ENCODE results near the gene EPS8L3.
"Not testable (repeated sequence)": the region's sequence is repeated elsewhere in the genome, so short reads cannot be mapped to it uniquely, and the experiment has no call there.

Gene EPS8L3, protein sequence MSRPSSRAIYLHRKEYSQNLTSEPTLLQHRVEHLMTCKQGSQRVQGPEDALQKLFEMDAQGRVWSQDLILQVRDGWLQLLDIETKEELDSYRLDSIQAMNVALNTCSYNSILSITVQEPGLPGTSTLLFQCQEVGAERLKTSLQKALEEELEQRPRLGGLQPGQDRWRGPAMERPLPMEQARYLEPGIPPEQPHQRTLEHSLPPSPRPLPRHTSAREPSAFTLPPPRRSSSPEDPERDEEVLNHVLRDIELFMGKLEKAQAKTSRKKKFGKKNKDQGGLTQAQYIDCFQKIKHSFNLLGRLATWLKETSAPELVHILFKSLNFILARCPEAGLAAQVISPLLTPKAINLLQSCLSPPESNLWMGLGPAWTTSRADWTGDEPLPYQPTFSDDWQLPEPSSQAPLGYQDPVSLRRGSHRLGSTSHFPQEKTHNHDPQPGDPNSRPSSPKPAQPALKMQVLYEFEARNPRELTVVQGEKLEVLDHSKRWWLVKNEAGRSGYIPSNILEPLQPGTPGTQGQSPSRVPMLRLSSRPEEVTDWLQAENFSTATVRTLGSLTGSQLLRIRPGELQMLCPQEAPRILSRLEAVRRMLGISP

DNA sequence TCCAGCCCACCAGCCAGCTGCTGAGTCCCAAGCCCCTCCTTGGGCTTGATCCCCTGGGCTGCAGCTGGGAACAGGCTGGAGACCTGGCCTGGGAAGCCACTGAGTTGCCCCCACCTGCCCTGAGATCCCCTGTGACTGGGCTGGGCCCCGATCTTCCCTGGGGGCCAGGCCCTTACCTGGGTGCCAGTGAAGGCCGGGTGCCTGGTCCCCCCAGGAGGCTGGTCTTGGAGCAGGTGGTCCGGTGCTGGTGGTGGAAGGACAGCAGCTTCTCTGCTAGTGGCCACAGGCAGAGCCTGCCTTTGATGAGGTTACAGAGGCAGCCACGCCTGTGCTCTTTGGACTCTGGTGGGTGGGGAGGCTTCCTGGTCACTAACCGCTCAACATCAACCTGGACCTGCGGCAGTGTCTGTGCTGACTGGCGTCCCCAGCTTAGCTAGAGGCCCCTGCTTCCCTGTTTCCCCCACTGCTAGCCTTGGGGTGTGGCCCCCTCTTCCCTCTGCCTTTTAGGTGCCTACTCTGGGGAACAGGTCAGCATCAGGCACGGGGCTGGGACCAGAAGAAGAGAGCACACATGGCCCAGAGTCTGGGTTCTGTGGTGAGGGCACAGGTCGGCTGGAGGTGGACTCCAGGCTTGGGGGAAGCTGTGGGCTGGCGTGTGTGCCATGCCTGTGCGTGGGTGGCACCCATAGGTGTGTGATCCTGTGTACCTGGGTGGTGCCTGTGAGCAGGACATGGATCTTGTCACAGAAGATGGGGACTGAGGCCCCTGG lies at the start of gene EPS8L3:
EPS8L3 (minus strand) TSS at position 278 of the 770 bp plus-strand sequence. CDS start 2,174 bp downstream, outside the sequence.
- DNase-seq (ENCODE audit: low spot score) = no peak

DNA sequence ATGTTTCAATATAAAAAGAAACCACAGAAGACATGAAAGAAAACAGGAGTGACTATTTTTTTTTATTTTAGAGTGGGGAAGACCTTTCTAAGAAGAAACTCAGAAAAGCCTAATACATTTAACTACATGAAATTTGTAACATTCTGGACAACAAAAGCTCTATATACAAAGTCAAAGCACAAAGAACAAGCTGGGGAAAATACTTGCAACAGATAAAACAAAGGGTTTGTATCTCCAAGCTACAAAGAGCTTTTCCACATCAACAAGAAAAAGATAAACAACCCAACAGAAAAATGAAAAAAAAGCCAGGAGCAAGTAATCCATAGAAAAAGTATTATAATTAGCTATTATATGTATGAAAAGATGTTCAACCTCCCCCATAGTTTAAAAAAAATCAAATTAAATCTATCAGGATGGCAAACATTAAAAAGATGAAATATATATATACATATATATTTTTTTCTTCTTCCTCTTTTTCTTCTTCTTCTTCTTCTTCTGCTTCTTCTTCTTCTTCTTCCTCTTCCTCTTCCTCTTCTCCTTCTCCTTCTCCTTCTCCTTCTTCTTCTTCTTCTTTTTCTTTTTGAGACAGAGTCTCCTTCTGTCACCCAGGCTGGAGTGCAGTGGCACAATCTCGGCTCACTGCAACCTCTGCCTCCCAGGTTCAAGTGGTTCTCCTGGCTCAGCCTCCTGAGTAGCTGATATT lies 49.1 kb upstream of the EPS8L3 start:
- DNase-seq (ENCODE audit: low spot score) = no peak

DNA sequence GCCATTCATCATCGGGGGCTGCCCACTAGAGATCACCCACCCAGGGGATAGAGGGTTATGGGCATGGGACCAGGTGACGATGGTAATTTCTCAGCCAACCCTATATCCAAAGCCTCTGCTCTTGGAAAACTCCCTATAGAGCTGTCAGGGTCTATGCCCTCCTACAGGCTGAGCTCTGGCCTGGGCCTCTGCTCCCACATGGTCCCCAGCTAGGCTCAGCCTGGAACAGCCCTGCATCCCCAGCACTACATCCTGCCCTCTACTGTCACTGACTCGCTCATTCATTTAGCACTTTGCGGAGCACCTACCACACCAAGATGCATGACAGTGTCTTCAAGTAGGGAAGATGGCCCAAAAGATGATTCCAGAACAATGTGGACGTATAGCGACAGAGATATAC lies 45.0 kb upstream of the EPS8L3 start:
- DNase-seq (ENCODE audit: low spot score) = no peak

DNA sequence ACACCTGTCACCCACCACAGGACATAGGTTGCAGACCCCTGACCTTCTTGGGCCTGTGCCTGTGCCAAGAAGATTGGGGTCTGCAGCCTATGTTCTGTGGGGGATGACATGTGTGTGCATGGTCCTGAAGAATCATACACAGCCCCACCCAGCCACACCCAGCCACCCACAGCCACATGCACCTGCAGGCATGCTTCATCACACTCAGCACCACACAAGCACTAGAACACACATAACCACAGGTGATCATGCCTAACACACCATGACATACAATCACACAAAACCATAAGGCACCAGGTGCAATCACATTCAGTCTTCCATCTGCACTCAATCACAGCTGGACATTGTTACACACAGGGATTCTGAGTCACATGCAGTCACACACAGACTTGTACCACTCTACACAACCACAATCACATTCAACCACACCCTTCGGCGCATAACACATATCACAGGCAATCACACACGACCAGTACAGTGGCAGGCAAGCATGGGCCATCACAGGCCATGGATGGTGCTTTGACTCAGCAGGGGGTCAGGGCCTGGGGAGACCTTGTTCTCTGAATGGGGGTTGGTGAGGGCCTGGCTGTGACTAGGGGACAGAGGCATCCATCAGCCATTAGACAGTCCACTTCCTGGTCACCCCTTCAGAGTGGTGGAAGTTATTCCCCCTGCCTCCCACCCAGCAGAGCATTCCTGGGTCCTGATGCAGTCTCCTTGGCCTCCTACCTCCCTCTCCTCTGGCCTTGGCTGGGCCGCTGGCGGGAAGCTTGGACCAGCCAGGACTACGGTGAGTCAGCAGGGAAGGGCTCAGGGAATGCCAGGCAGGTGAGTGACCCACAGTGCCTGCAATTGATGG lies 44.3 kb upstream of the EPS8L3 start:
- peak; percentile 97 for DNase-seq (ENCODE audit: low spot score)

DNA sequence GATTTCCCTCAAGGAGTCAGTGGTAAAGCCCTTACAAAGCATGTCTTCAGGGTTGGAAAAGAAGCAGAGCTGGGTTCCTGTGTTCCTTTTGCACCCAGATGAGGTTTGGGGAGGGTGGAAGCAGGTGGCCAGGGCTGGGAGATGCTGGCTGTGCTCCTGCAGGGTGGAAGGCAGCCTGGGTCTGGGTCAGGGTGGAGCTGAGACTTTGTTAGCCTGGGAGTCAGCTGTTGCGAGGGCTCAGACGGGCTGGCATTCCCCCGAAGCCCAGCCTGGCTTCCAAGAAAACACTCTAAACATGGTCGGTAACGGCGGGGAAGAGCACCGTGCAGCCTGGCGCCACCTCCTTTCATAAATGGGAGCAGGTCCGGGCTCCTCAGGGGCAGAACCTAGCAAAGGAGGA lies 43.7 kb upstream of the EPS8L3 start:
- no peak for DNase-seq (ENCODE audit: low spot score)

DNA sequence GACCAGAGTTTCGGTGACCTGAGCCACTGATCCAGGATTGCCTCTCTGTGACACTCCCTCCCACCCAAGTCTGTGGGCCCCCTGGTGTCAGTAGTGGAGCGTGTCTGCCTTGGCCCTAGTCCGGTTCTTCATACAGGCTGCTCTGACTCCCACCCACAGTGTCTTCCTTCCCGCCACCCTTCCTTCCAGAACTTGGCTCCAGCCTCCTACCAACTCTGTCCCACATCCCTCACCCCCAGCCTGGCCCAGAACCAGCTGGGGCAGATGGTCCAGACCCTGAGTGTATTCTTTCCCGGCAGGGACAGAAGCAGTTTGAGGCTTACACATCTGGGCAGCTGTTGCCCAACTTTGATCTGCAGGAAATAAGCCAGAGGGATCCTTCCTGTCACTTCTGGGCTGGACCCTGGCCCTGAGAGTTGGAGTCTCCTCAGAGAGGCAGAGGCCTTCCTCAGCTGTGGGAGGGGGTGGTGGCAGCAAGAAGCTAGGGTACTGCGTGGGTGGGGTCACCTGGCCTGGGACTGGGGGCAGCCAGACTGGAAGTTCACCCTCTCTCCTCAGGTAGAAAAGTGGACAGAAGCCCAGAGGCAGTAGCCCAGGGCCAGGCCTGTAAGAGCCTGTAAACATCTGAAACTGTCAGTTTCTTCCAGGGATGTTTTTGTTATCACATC lies 43.1 kb upstream of the EPS8L3 start:
- no peak for DNase-seq (ENCODE audit: low spot score)

DNA sequence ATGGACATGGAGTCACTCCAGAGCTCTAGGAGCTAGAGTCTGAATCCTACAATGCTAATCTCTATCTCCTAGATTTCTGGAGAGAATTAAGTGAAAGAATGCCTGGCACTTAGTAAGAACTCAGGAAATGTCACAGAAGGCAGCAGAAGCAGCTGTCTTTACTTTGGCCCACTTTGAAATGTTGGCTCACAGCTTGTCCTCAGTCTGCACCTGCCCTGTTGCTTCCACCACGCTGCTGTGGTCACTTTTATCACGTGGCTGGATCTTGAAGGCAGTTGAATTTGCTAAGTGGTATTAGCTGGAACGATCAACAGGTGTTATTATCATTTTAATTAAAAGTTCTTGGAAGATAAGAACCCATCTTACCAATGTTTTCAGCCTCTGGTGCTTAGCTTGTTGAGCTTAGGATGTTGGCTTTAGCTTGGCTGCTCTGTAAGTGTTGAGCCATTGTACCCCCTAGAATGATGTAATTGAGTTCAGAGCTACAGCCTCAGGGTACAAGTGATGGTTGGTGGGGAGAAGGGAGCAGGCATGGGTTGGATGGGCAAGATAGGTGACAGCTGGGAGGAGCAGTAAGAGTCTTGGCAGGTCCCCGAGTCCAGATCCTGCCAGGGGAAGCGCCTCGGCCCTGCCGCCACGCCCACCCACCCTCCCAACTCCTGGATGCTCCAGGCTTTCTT lies 41.9 kb upstream of the EPS8L3 start:
- DNase-seq (ENCODE audit: low spot score) = no peak

DNA sequence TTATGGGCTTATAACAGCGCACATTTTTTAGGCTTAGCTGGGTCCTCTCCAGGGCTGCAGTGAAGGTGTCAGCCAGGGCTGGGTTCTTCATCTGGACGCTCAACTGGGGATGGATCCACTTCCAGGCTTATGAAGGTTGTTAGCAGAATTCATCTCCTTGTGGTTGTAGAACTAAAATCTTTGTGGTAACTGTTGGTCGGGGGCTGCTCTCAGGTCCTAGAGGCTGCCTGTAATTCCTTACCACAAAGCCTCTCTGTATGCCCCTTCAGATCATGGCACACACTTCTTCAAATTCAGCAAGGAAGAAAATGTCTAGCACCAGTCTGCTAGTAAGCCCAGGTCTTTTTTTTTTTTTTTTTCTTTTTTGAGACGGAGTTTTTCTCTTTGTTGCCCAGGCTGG lies 40.9 kb upstream of the EPS8L3 start:
- no peak for DNase-seq (ENCODE audit: low spot score)

DNA sequence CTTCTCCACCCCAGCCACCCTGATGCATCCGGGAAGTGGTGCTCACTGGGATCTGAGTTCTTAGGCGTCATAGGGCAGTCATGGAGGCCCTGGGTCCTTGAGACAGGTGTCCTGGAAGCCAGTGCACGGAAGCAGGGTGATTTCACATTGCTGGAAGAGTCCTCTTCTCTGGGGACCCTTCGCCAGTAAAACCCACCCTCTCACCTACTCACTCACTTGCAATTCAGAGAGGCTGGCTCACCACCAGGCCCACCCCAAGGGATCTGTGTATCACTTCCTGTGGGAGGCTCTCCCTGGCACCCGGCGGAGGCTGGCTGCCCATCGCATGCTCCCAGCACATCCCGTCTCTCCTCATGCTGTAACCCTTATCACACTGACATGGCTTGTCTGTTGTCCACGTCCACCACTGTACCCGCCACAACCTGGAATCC lies 40.2 kb upstream of the EPS8L3 start:
- no peak for DNase-seq (ENCODE audit: low spot score)

DNA sequence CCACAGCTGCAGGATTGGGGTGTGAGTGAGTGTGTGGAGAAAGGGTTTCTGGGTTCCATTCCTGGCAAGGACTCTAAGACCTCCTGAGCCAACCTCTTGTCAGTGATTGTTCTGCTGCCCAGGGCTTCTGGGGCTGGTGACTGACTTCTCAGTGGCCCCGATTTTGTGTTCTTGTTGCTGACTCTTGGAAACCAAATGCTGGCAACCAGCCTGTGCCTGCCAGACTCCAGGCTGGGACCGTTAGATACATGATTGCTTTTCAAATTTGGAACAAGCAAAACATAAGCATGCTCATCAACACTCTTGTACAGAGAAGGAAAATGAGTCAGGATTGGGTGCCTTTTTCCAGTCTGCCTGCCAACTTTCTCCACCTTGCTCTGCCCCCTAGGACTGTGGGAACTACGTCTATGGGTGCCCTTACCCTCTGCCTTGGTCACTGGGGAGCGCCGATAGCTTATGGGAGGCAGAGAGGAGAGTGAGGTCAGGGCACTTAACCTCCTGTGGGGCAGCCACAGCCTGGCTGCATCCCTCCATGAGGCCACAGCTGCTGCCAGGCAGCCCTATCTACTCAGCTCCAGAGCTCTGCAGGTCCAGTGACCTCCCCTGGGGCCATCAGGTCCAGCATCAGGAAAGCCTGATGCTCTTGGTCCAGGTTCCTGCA lies 39.3 kb upstream of the EPS8L3 start:
- no peak for DNase-seq (ENCODE audit: low spot score)

DNA sequence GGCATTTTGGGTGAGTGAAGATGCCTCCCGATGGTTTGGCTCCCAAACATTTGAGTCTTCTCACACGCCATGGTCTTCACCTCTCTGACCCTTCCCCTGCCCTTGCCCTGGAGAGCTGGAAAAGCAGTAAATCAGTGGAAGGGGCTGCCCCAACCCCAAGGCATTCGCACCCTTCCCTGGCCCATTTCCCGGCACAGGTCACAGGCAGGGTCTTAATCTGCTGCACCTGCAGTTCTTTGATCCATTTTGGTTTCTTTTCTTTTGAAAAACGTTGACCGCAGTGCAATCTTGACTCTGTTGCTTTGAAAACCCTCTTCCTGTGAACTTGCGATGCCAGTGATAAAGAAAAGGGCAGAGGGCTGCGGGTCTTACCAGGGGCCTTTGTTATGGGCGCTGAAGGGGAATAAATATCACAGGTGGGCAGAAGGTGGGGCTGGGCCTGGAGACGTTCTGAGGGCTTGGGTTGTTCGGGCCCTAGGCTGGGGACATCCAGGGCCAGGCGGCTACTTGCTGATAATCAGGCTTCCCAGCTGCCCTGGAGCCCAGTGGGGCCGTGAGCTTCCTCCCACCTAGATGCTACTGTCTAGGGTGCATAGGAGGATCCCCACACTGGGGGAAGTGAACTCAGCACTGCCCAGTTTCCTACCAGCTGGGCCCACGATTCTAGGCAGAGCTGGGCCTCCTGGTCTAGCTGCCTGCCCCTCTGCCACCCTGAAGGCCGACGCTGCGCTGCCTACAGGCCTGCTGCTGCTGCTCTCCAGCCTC lies 38.6 kb upstream of the EPS8L3 start:
- no peak for DNase-seq (ENCODE audit: low spot score)

DNA sequence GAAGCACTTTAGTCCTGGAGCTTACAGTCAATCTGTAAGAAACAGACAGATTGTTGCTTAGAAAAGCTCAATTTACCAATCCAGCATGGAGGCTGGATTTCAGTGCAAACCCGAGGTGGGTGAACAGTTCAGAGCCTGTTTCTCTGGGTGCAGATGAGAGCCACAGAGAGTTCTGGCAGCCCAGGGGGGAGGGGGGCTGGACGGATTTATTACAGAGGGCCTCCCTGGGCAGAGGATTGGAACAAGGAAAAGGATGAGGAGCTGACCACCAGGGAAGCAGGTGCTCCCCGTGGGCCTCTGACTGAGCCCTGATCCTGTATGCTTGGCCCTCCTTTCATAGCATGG lies 38.0 kb upstream of the EPS8L3 start:
- DNase-seq (ENCODE audit: low spot score) = no peak

DNA sequence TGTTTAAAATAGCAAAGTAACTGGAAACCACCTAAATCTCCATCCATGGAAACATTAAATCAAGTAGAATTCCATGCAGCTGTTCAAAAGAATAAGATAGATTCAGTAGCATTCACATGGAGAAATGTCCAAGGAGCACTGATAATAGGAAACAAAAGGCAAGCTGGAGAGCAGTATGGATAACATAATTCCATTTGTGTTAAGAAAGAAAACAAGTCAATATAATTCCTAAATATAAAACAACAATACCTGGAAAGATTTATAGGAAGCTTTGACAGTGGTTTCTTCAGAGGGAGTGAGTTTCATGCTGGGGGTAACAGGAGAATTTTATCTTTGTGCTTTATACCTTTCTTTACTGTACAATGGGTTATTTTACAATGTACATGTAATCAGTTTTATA lies 36.6 kb upstream of the EPS8L3 start:
- DNase-seq (ENCODE audit: low spot score) = no peak

DNA sequence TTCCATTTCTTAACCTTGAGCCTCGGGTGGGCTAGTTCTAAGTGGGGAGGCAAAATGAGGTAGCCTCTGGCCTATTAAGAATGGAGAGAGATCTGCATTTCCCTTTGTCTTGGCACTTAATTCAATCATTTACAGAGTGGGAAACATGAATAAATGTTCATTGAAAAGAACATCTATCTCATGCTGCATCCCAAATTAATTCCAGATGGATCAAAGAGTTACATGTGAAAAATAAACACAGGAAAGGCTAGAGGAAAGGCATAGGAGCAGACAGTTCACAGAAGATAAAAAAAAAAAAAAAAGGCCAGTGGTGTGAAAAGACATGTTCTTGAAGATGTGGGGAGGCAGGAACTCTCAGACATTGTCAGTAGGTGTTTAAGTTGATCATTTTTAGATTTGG lies 35.7 kb upstream of the EPS8L3 start:
- no peak for DNase-seq (ENCODE audit: low spot score)

DNA sequence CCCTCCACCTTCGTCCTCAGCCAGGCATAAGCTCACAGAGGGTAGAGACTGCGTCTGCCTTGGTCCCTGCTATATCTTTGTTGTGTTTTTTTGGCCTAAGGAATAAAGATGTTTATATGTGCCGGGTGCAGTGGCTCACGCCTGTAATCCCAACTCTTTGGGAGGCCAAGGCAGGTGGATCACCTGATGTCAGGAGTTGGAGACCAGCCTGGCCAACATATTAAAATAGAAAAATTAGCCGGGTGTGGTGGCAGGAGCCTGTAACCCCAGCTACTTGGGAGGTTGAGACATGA lies 33.5 kb upstream of the EPS8L3 start:
- not testable (repeated sequence) for DNase-seq (ENCODE audit: low spot score)

DNA sequence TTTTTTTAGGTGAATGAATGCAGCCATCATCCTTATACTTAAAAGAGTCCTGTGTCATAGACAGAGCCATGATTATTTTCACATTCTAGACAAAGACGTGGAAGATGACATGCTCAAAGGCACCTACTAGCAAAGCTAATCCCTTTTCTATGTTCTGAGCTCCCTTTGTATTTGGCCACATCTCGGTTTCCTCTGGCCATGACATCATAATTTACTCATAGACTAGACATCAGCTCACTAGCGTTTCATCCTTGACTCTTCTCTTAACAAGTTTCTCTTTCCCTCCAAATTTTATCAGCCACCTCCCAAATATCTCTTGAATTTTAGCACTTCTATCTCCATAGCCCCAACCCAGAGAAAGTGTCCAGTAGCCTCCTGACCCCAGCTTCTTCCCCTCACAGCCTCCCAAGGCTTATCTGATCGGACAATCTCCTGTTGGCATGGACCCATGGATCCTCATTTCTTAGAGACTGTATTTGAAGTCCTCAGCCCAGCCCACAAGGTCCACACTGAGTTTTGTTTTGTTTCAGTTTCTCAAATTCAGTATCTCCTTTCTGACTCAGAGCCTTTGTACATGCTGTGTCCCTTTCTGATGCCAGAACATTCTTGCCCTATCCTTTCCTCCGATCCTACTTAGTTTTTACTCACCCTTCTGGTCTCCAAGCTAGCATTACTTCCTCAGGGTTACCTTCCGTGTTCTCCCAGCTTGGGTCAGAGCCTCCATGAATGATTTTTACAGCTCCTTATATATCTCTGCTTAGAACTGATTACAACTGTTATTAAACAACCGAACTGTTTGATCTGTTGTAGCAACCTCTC lies 33.0 kb upstream of the EPS8L3 start:
- DNase-seq (ENCODE audit: low spot score) = no peak

DNA sequence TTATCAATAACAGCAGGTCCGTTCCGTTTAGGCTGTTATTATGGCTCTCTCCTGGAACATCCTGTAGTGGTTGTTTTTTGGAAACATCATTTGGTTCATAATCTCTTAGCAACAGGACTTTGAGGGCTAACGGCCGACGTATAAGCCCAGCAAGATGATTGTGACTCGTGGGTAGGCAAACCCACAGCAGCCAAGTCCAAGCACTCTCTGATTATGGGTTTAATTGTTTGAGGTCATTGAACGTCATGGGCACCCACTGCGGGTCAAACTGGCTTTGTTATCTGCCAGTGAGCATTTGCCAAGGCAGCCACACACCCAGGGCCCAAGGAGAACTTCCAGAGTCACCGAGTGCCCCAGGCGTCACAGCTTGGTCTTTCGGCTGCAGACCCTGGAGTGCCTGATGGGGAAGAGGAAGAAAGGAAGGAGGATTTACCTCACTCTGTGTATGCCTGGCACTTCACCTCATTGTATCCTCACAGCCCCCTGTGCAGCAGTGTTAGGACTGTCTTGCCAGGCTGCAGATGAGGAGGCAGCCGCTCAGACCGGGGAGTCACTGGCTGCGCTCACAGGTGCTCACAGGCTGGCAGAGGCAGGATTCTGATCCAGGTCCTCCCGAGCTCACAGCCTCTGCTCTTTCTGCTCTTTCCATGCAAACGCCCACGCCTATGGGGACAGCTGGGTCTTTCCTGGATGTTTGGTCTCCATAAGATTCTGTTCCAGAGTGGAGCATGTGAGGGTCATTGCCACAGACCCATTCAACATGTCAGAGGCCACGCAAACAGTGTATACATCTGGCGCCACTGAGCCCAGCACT lies 30.8 kb upstream of the EPS8L3 start:
- peak; percentile 28 for DNase-seq (ENCODE audit: low spot score)

All from kidney tubule cell (primary cell).